Erythroblast (primary cell): ENCODE data around the gene ARL5C.

Experiments used
- DNase-seq, 2 experiments: peaks; one replicate each; lab custom pipeline; 2025; lab: John Stamatoyannopoulos, UW
- GATA1 ChIP-seq: IDR thresholded peaks from 2 replicates; pipeline ENCODE4 v1.6.1; 2011; ENCODE audit warnings: low read depth, mild to moderate bottlenecking, control low read depth, low read length, moderate library complexity
- POLR2A ChIP-seq: IDR thresholded peaks from 2 replicates; pipeline ENCODE4 v1.6.1; 2011; ENCODE audit warnings: mild to moderate bottlenecking, low read length

ARL5C gene

GRCh38 chr17:39197380-39198185 is 31.6 kb upstream of the ARL5C start, which contains the start of gene CACNB1:
Gene CACNB1 (minus strand): TSS chr17:39197669. CDS start chr17:39197495, 174 bp downstream.
- no peak for TF ChIP-seq POLR2A
- peak; percentile 47 to 59 for DNase-seq

DNA sequence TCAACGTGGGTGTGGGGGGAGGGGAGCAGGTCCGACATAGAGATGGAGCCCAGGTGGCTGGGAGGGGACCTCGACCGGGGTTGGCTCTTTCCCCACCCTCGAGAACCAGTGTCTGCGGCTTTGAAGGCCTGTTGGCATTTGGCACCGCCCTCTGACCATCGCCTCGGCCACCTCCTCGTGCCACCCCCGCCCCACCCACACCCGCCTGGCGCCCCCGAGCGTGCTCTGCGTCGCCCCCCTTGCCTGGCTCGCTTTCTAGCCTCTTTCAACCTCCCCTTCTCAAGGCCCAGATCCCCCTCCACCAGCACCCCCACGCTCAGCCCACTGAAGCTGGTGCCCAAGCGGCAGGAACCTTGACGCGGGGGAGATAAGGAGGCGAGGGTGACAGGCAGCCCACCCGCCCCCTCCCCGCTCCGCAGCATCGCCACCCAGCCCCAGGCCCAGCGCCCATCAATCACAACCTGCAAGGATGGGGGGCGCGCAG is 30.9 kb upstream of the ARL5C start:
- no peak for DNase-seq
- TF ChIP-seq GATA1 = no peak
- no peak for TF ChIP-seq POLR2A

GRCh38 chr17:39196241-39196807 is 30.4 kb upstream of the ARL5C start:
- no peak for DNase-seq
- no peak for TF ChIP-seq POLR2A

DNA sequence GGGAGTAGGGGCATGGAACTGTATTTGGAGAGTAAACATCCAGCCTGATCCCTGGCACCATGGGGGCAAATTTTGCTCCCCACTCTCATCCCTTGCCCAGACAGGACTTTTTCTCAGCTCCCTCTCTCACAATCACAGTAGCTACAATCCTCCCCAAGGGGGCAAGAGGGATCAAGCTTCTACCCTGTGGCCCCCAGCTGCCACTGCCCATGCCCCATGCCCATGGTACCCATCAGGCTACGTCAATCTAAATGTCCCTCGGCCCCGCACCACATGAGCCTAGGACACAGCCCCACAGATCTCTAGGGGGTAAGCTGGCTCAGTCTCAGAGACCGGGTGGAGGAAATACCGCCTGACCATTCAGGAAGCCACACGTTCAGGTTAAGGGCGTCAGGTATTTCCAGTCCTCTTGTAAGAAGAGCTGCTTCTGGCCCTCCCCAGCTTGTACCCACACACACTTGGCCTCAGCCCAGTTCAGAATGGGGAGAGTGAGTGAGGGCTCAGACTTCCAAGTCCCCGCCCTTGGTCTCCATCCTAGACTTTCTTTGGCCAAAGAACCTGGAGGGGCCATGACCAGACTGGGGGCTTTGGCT is 29.7 kb upstream of the ARL5C start:
- no peak for TF ChIP-seq POLR2A
- TF ChIP-seq GATA1 = no peak
- DNase-seq = no peak

DNA sequence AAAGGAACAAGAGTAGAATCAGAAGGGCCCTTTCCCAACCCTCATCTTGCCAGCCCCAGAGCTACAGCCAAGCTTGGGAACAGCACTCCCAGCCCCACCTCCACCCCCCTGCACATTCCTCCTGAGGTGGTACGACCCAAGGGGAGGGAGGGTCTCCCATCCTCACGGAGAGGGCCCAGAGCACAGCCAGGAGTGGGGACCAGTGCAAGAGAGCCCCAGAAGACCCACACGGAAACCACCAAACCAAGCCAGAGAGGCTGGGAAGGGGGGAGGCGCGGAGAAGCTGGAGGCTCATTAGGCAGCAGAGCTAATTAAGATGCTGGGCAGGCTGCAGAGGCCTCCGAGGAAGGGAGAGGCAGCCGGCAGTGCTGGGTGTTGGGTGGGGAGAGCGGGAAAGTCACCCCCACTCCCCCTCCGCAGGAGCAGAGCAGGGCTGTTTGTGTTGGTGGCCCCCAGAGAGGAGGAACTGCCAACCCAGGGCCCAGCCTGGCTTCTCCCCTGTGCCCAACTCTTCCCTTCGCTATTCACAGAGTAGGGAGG is 29.1 kb upstream of the ARL5C start:
- DNase-seq = no peak
- TF ChIP-seq POLR2A (no peak), GATA1 (no peak)

DNA sequence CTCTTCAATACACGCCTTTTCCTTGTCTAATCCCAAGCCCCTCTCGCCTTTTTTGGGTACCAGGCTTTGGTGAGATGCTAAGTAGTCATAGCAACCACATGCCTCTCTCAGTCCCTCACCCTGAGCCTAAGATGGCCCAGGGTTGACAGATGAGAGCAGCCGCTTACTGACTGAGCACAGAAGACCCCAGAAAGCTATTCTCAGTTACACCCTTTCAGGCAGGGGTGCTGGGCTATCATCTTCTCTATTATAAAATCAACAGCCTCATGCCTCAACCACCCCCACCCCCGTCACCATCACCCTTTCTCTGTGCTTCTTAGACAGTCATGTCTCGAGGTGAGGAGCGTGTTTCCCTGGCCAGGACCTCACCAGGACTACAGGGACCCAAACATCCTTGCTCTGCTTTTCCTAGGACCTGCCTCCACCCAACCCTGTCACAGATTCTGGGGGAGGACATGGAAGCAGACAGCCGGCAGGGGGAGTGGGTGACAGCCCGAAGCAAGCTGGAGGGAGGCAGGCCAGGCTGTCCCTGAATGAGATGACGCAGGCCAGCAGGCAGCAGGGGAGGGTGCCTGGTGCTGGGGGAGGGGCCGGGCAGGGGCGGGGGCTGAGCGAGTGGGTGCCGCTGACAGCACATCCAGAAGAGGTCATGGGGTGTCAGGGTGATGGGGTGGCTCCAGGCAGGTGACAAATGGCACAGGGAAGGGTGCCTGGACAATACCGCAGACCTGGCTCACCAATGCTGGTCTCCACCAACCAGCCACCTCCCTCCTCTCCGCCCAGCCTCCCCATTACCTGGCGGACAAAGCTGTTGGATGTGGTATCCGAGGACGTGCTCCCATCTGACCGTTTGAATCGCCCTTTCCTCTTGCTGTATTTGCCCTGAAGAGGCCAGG is 28.4 kb upstream of the ARL5C start:
- TF ChIP-seq GATA1 = no peak
- TF ChIP-seq POLR2A = no peak

DNA sequence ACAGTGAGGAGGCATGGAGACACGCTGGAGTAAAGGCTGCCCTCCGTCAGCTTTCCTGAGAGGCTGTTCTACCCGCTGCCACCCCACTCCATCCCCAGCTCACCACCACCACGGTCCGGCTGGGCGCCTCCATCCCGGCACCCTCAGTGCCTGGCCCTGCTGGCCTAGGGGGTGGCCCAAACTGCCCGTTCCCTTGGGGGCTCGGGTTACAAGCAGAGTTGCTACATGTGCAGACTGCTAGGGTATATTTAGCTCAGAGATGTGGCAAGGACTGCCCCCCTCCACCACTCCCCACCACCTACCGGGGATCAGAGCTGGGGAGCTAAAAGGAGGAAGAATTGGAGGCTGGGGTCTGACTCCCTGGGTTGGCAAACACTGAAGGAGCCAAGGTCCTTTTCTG is 27.4 kb upstream of the ARL5C start:
- DNase-seq = no peak
- TF ChIP-seq GATA1 (no peak), POLR2A (no peak)

More for the DNA sequence above, 28.4 kb upstream of the ARL5C start:
- peak in 1 of 2 experiments; percentile 15 for DNase-seq

- TF ChIP-seq GATA1 (no peak), POLR2A (no peak)
- DNase-seq = no peak
Observed at GRCh38 chr17:39192901-39193300, 26.9 kb upstream of the ARL5C start.

DNA sequence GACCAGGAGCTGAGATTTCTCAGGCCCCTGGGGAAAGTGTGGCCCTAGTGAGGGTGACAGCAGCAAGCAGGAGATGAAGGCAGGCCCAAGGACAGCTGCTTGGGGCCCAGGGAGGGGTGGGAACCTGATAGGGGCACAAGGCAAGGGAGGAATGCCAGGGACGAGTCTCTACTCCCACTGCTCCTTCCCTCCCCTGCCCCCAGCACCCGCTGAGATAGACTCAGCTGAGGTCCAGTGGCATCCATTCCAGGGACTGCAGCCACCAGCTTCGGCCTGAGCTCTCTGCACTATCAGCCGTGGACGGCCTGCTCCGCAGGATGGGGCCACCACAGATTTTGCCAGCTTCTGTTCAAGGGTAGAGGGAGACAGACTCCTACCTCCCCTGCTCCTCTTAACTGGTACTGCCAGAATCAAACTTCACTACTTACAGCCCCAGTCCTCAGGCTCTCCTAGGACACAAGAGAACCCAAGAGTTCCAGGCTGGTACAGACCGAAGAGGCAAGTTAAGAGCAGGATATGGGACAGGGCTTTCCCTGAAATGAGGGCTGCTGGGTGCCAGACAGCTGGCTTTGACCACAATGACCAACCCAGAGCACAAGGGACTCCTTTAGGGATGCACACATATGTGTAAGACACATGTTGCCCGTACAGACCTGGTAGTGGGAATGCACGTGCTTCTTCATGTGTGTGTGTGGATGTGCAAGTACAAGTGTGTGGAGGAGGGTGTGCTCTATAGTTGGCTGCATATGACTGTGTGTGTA is 26.0 kb upstream of the ARL5C start:
- no peak for DNase-seq
- TF ChIP-seq POLR2A = no peak
- TF ChIP-seq GATA1 = no peak

GRCh38 chr17:39187152-39187830 is 21.3 kb upstream of the ARL5C start:
- no peak for DNase-seq
- TF ChIP-seq GATA1 (no peak), POLR2A (no peak)

GRCh38 chr17:39186481-39187002 is 20.6 kb upstream of the ARL5C start:
- TF ChIP-seq GATA1 (no peak), POLR2A (no peak)
- DNase-seq = no peak

DNA sequence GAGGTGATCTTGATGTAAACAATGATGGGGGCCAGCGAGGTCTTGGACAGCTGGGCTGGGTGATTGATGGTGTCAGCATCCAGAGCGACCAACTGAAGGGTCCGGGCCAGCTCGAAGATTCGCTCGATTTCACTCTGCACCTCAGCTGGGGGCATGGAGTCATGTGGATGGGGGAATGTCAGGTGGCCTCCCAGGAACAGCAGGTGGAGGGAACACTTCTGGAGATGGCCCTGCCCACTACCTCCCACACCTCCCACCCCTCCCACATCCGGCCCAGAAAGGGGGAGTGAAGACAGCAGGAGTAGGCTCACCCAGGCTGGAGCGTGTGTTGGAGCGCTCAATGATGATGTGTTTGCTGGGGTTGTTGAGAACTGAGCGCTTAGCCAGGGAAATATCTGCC is 17.8 kb upstream of the ARL5C start:
- no peak for DNase-seq
- TF ChIP-seq POLR2A (no peak), GATA1 (no peak)
